T-helper 9 cell (primary cell): Measurements from ENCODE around the gene RANBP17.
"Not testable (repeated sequence)": the region's sequence is repeated elsewhere in the genome, so short reads cannot be mapped to it uniquely, and the experiment has no call there.

Experiments
- DNase-seq: peaks from one replicate; pipeline ENCODE4 v3.0.0-alpha.2; 2020

RANBP17 gene

DNA sequence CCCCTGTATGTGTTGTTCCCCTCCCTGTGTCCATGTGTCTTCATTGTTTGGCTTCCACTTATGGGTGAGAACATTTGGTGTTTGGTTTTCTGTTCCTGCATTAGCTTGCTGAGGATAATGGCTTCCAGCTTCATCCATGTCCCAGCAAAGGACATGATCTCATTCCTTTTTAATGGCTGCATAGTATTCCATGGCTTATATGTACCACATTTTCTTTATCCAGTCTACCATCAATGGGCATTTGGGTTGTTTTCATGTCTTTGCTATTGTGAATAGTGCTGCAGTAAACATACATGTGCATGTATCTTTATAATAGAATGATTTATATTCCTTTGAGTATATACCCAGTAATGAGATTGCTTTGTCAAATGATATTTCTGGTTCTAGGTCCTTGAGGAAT lies 8.6 kb downstream of the RANBP17 start:
- not testable (repeated sequence) for DNase-seq

DNA sequence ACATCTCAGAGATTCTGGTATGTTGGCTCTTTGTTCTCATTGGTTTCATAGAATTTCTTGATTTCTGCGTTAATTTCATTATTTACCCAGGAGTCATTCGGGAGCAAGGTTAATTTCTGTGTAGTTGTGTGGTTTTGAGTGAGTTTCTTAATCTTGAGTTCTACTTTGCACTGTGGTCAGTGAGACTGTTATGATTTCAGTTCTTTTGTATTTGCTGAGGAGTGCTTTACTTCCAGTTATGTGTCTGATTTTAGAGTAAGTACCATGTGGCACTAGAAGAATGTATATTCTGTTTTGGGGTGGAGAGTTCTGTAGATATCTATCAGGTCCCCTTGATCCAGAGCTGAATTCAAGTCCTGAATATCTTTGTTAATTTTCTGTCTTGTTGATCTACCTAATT lies 12.2 kb downstream of the RANBP17 start:
- DNase-seq, result no peak

DNA sequence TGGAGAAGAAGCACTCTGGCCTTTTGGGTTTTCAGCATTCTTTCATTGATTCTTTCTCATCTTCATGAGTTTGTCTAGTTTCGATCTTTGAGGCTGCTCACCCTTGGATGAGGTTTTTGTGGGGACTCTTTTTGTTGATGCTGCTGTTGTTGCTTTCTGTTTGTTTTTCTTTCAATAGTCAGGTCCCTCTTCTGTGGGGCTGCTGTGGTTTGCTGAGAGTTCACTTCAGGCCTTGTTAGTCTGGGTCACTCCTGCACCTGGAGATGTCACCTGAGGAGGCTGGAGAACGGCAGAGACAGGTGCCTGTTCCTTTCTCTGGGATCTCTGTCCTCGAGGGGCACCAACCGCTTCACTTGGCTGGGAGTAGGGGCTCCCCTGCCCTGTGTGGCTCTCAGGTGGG lies 14.0 kb downstream of the RANBP17 start:
- DNase-seq, result no peak

DNA sequence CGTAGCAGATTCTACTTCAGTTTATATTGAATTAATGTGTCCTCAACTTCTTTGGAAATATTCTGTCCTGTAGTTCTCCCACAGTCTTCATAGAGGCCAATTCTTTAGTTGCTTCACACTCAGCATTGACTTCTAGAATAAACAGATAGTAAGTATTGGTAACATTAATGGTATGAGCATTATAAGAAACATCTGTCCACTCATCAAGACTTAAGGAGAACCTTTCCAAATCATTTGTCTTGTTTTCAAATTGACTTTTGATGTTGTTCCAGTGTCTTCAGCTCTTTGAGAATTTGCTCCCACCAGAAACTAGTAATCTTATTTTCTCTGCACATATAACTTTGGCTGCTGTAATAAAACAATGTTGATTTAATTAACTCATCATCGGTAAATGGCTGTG lies 18.3 kb downstream of the RANBP17 start:
- DNase-seq, result no peak

DNA sequence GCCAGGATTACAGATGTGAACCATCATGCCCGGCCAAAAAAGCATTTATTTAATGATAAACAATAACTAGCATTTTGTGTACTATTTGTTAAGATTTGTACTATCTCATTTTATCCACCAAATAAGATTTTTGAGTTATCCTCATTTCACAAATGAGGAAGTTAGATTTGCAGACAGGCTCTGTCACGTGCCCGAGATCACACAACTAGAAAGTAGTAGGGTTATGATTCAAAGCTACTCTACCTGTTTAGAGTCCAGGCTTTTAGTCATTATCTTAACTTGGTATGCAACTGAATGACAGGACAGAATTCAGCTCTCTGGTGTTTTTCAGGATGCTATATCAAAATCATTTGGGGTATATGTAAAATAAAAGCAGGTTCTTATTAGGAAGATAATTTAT lies 20.5 kb downstream of the RANBP17 start:
- no peak for DNase-seq

DNA sequence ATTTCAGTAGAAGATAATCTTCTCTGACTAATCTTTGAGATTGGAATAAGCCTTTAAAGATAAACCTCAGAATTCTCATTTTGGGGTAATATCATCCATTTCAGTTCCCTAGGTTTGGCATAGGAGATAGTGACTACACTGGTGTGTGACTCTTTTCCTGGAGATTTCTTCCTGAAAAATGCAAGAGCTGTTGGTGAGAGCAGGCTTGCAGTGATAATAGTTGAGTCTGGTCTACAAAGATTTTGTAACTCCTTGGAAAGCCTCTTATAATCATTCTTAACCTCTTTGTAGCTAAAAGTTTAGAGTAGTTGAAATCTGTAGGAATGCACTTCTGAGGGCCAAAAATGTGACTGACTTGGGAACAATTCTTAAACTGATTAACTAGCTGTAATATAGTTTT lies 23.4 kb downstream of the RANBP17 start:
- DNase-seq, result no peak

DNA sequence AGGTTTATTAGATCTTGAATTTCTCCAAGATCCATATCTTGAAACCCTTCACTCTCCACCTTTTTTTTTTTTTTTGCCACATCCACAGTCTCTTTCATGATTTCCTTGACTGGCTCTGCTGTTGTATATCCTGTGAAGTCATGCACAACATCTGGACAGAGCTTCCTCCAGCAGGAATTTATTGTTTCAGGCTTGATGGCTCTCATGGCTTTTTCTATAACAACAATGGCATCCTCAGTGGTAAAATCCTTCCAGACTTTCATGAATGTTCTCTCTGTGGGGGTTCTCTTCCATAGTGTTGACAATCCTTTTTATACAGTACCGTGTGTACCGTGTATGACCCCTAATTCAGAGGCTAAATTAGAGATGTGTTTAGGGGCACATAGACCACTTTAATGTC lies 24.0 kb downstream of the RANBP17 start:
- DNase-seq, result no peak

- no peak for DNase-seq
Observed at GRCh38 chr5:170886210-170886894, 24.5 kb downstream of the RANBP17 start.

GRCh38 chr5:170892196-170892595 lies 30.4 kb downstream of the RANBP17 start:
- no peak for DNase-seq

- DNase-seq, result no peak
Observed at GRCh38 chr5:170894665-170895064, 32.8 kb downstream of the RANBP17 start.

- DNase-seq, result no peak
Observed at GRCh38 chr5:170896779-170897178, 35.0 kb downstream of the RANBP17 start.

DNA sequence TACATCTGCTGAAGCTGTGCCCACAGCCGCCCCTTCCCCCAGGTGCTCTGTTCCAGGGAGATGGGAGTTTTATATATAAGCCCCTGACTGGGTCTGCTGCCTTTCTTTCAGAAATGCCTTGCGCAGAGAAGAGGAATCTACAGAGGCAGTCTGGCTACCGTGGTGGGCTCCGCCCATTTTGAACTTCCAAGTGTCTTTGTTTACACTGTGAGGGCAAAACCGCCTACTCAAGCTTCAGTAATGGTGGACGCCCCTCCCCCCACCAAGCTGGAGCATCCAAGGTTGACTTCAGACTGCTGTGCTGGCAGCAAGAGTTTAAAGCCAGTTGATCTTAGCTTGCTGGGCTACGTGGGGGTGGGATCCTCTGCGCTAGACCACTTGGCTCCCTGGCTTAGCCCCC lies 41.3 kb downstream of the RANBP17 start:
- DNase-seq, result no peak

GRCh38 chr5:170907758-170908157 lies 45.9 kb downstream of the RANBP17 start:
- DNase-seq, result no peak

DNA sequence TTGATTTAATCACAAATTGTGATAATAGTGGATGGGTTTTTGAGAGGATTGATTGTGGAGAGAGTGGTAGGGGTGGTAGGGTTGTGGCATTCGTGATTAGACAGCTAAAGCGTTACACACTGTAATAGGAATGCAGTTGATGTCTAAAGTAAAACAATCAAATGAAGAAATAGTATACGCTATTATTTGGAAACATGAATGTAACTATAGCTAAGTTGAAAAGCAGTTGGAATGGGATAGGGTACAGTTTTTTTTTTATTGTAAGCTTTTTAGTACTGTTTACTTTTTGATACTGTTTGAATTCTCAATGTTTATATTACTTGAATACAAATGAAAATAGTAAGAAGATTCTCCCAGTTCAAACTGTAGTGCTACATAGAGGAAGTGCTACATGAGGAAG lies 51.8 kb downstream of the RANBP17 start:
- DNase-seq, result no peak

DNA sequence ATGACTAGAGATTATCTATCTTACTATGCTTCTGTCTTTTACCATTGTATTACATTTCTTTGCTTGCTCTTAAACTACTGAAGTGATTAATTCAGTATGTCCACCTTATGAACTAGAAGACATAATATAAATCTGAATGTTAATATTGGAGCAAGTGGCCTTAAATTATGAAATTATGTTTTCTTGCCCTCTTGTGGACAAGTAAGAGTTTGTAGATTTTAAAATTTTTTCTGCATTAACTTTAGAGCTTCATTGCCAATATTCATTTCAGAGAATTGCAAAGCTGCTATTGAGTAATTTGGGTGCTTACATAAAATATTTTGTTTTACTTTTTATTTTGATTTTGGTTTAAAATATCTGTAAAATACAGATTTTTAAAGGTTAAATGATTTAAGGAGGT lies 55.3 kb downstream of the RANBP17 start:
- no peak for DNase-seq

GRCh38 chr5:170920196-170920595 lies 58.4 kb downstream of the RANBP17 start:
- no peak for DNase-seq

GRCh38 chr5:170922331-170922730 lies 60.5 kb downstream of the RANBP17 start:
- DNase-seq, result not testable (repeated sequence)

- no peak for DNase-seq
Observed at GRCh38 chr5:170923910-170924620, 62.2 kb downstream of the RANBP17 start.

DNA sequence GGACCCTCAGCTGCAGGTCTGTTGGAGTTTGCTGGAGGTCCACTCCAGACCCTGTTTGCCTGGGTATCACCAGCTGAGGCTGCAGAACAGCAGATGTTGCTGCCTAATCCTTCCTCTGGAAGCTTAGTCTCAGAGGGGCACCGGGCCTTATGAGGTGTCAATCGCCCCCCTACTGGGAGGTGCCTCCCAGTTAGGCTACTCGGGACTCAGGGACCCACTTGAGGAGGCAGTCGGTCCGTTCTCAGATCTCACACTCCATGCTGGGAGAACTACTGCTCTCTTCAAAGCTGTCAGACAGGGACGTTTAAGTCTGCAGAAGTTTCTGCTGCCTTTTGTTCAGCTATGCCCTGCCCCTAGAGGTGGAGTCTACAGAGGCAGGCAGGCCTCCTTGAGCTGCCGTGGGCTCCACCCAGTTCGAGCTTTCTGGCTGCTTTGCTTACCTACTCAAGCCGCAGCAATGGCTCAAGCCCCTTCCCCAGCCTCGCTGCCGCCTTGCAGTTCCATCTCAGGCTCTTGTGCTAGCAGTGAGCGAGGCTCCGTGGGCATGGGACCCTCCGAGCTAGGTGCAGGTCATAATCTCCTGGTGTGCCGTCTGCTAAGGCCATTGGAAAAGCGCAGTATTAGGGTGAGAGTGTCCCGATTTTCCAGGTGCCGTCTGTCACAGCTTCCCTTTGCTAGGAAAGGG lies 73.9 kb downstream of the RANBP17 start:
- DNase-seq, result not testable (repeated sequence)

DNA sequence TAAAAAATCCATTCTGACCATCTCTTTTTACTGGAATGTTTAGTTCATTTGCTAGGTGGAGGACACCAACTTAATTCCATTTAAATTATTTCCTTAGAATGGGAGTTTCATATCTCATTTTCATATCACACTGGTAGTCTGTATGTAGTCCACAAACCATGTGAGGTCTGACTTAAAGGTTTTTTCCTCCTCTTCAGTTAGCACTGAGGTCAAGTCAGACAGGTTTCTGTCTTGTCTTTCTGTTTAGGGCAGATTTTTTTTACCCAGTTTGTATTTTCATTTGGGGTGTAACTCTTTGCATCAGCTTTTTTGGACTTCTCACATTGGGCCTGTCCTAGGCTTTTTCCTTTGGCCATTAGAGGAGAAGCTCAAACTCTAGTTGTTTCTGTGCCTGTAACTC lies 75.3 kb downstream of the RANBP17 start:
- no peak for DNase-seq

GRCh38 chr5:170937914-170938313 lies 76.1 kb downstream of the RANBP17 start:
- no peak for DNase-seq

DNA sequence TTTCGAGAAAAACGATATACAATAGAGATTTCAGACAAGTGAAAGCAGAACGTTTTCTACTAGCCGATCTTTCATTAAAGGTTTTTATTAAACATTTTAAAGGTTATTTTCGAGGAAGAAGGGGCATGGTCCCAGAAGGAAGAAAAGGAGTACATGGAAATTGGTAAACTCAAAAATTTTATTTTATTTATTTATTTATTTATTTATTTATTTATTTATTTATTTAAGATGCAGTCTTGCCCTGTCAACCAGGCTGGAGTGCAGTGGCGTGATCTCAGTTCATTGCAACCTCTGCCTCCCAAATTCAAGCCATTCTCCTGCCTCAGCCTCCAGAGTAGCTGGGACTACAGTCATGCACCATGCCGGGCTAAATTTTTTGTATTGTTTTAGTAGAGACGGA lies 77.4 kb downstream of the RANBP17 start:
- no peak for DNase-seq

DNA sequence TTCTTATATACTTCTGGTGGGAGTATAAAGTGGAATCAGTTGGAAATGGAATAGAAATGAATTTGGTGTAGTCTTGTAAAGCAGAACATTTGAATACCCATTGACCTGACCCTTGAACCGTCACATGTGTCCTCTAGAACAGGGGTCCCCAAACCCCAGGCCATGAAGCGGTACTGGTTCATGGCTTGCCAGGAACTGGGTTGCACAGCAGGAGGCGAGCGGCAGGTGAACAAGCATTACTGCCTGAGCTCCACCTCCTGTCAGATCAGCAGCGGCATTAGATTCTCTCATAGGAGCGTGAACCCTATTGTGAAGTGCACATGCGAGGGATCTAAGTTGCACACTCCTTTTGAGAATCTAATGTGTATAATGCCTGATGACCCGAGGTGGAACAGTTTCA lies 80.0 kb downstream of the RANBP17 start:
- no peak for DNase-seq

- DNase-seq, result no peak
Observed at GRCh38 chr5:170945275-170945674, 83.5 kb downstream of the RANBP17 start.
